Prostate gland (tissue), 2 donors: ENCODE results near the gene SLC12A3. TPM values are rescaled to one million over a fixed set of nuclear protein-coding genes. Genes with fewer than 3 reads are reported as not detected.

Source experiments
- DNase-seq: peaks from one replicate; pipeline ENCODE4 v3.0.0-alpha.2; 2019; ENCODE audit warnings: low spot score
- H3K27ac ChIP-seq, 2 donors: fragments of 200-600 bp; sonication (generic); 2 replicates each; pipeline ENCODE4 v1.5.1; 2017 to 2019
- H3K27me3 ChIP-seq: fragments of 200-600 bp; sonication (generic); replicated peaks from 2 replicates; pipeline ENCODE4 v1.5.1; 2019; ENCODE audit not compliant: insufficient read depth
- H3K36me3 ChIP-seq, 2 donors: fragments of 200-600 bp; sonication (generic); 1 replicate in 1 of 2; 2 replicates in 1 of 2; pipeline versions ENCODE4 v1.5.1 to v1.8.1; 2017 to 2019
- H3K4me1 ChIP-seq: fragments of 200-600 bp; sonication (generic); replicated peaks from 2 replicates; pipeline ENCODE4 v1.5.1; 2019
- H3K4me3 ChIP-seq, 2 donors: fragments of 200-600 bp; sonication (generic); 2 replicates each; pipeline ENCODE4 v1.5.1; 2017 to 2019
- H3K9me3 ChIP-seq: fragments of 200-600 bp; sonication (generic); 2 replicates; pipeline ENCODE4 v1.5.1; 2017
- CTCF ChIP-seq, 4 experiments: fragments of 200-600 bp in 2 of 4; fragments of 450-650 bp in 2 of 4; sonication (generic) in 2 of 4; IDR thresholded peaks; 1 replicate in 3 of 4; 2 replicates in 1 of 4; pipeline ENCODE4 v1.5.1; 2016 to 2019; ENCODE audit warnings: antibody characterized with exemption in 4 of 4, mild to moderate bottlenecking in 2 of 4, moderate library complexity in 2 of 4
- POLR2A ChIP-seq: fragments of 450-650 bp; IDR thresholded peaks from one replicate; pipeline ENCODE4 v1.6.1; 2016; ENCODE audit warnings: antibody characterized with exemption, mild to moderate bottlenecking
- POLR2AphosphoS5 ChIP-seq: sonication (generic); formaldehyde crosslinking; IDR thresholded peaks from one replicate; pipeline ENCODE4 v1.6.1; 2017; ENCODE audit warnings: antibody characterized with exemption
- WGBS: methylation state at CpG from one replicate; pipeline ENCODE4 v1.1.5; 2018; 5-methylcytosine and 5-hydroxymethylcytosine counted together
- intact Hi-C: fragments of 100-400 bp; cut with DNase I; formaldehyde crosslinking; loops from one replicate; pipeline ENCODE4 v1.14.2; 2022
- total RNA-seq, 2 donors: library from RNA; depleted of rRNA; stranded (reverse); fragments of >200 nt; gene quantifications; one replicate each; pipeline ENCODE4 v1.1.0, GENCODE V29; 2016

Gene SLC12A3
- total RNA-seq, 2 donors from 2014 or later: 0.23 TPM; not detected in 1

GRCh38 chr16:56852401-56852730, 12.6 kb upstream of the SLC12A3 start:
- Histone ChIP-seq H3K27ac (no peak overlapping the region), H3K4me3 (no peak overlapping the region), H3K4me1 (no peaks in the 10 kb centered on the region), H3K36me3 (no peaks in the 10 kb centered on the region), H3K9me3 (no peaks in the 10 kb centered on the region), H3K27me3 (no peaks in the 10 kb centered on the region)
- intact Hi-C loops: no loop called here
- WGBS: 74% methylated on average over 3 of the region's 3 CpGs
- DNase-seq: no peak
- TF ChIP-seq POLR2A: no peak
- no peak for TF ChIP-seq POLR2AphosphoS5
- no peak for TF ChIP-seq CTCF (IDR thresholded peaks at IDR 0.05)

GRCh38 chr16:56852968-56853367, 12.0 kb upstream of the SLC12A3 start:
- no peaks in the 10 kb centered on the region for H3K4me1 ChIP-seq
- 96% methylated on average over 11 of the region's 11 CpGs for WGBS
- no peak for DNase-seq
- intact Hi-C loops: no loop called here
- no peaks in the 10 kb centered on the region for H3K9me3 ChIP-seq
- no peaks in the 10 kb centered on the region for H3K36me3 ChIP-seq
- H3K4me3 ChIP-seq: no peak overlapping the region
- H3K27ac ChIP-seq: no peak overlapping the region
- TF ChIP-seq POLR2A (no peak), POLR2AphosphoS5 (no peak), CTCF (IDR thresholded peaks at IDR 0.05) (no peak)
- H3K27me3 ChIP-seq: no peaks in the 10 kb centered on the region

- intact Hi-C loops: no loop called here
- Histone ChIP-seq H3K27ac (no peak overlapping the region), H3K27me3 (no peaks in the 10 kb centered on the region), H3K9me3 (no peaks in the 10 kb centered on the region), H3K4me1 (no peaks in the 10 kb centered on the region), H3K4me3 (no peak overlapping the region), H3K36me3 (no peaks in the 10 kb centered on the region)
- 98% methylated on average over 6 of the region's 6 CpGs for WGBS
- no peak for TF ChIP-seq CTCF (IDR thresholded peaks at IDR 0.05)
- no peak for TF ChIP-seq POLR2AphosphoS5
- no peak for TF ChIP-seq POLR2A
- no peak for DNase-seq
Measured at GRCh38 chr16:56855201-56855600, 9.8 kb upstream of the SLC12A3 start.

- TF ChIP-seq POLR2AphosphoS5 (no peak), CTCF (IDR thresholded peaks at IDR 0.05) (no peak), POLR2A (no peak)
- intact Hi-C loops: no loop called here
- 70% methylated on average over 4 of the region's 4 CpGs for WGBS
- DNase-seq: no peak
- H3K27ac ChIP-seq: no peak overlapping the region
- H3K36me3 ChIP-seq: no peaks in the 10 kb centered on the region
- H3K4me1 ChIP-seq: no peaks in the 10 kb centered on the region
- no peaks in the 10 kb centered on the region for H3K27me3 ChIP-seq
- H3K9me3 ChIP-seq: no peaks in the 10 kb centered on the region
- no peak overlapping the region for H3K4me3 ChIP-seq
Measured at GRCh38 chr16:56855946-56856345, 9.1 kb upstream of the SLC12A3 start.

GRCh38 chr16:56856876-56857447, 8.0 kb upstream of the SLC12A3 start:
- TF ChIP-seq POLR2AphosphoS5 (no peak), POLR2A (no peak), CTCF (IDR thresholded peaks at IDR 0.05) (no peak)

More at GRCh38 chr16:56856876-56857447, 8.0 kb upstream of the SLC12A3 start:
- no peaks in the 10 kb centered on the region for H3K9me3 ChIP-seq
- H3K27ac ChIP-seq: no peak overlapping the region
- H3K27me3 ChIP-seq: no peaks in the 10 kb centered on the region
- H3K4me1 ChIP-seq: no peaks in the 10 kb centered on the region
- intact Hi-C loops: no loop called here
- no peaks in the 10 kb centered on the region for H3K36me3 ChIP-seq
- 51% methylated on average over 6 of the region's 6 CpGs for WGBS
- no peak overlapping the region for H3K4me3 ChIP-seq
- no peak for DNase-seq
